HepG2 (cell line): ENCODE data around the gene GNG12. TPM values are rescaled to one million over a fixed set of nuclear protein-coding genes. Genes with fewer than 3 reads are reported as not detected.

Experiments used
- ATAD3A ChIP-seq: sonication (generic); formaldehyde crosslinking; IDR thresholded peaks from 2 replicates; pipeline ENCODE4 v1.4.0; 2020; ENCODE audit warnings: missing genetic modification reagents
- HDAC1 ChIP-seq: sonication (generic); formaldehyde crosslinking; IDR thresholded peaks from 2 replicates; pipeline ENCODE4 v1.5.1; 2020; ENCODE audit warnings: mild to moderate bottlenecking, missing genetic modification reagents
- HMGA1 ChIP-seq: sonication (generic); formaldehyde crosslinking; conservative IDR thresholded peaks from 2 replicates; pipeline ENCODE4 v1.4.0; 2020; ENCODE audit warnings: missing genetic modification reagents
- KDM3A ChIP-seq: IDR thresholded peaks from 2 replicates; pipeline ENCODE4 v1.6.1; 2018; ENCODE audit warnings: low read depth, missing compliant biosample characterization
- NFYC ChIP-seq: IDR thresholded peaks from 2 replicates; pipeline ENCODE4 v1.6.1; 2016; ENCODE audit warnings: missing genetic modification reagents, missing compliant biosample characterization
- RBAK ChIP-seq: sonication (generic); formaldehyde crosslinking; IDR thresholded peaks from 2 replicates; pipeline ENCODE4 v1.5.1; 2020; ENCODE audit warnings: mild to moderate bottlenecking, missing genetic modification reagents
- RFXAP ChIP-seq: sonication (generic); formaldehyde crosslinking; IDR thresholded peaks from 2 replicates; pipeline ENCODE4 v1.4.0; 2020; ENCODE audit warnings: missing genetic modification reagents, borderline replicate concordance
- SP140L ChIP-seq: sonication (generic); formaldehyde crosslinking; IDR thresholded peaks from 2 replicates; pipeline ENCODE4 v1.4.0; 2020; ENCODE audit warnings: missing genetic modification reagents, borderline replicate concordance
- ZBTB46 ChIP-seq: sonication (generic); formaldehyde crosslinking; IDR thresholded peaks from 2 replicates; pipeline ENCODE4 v1.4.0; 2020; ENCODE audit warnings: mild to moderate bottlenecking, missing genetic modification reagents, borderline replicate concordance
- ZFP91 ChIP-seq: sonication (generic); formaldehyde crosslinking; IDR thresholded peaks from 2 replicates; pipeline ENCODE4 v1.9.0; 2022; ENCODE audit warnings: missing genetic modification reagents, mild to moderate bottlenecking, borderline replicate concordance
- ZNF205 ChIP-seq: IDR thresholded peaks from 2 replicates; pipeline ENCODE4 v1.6.1; 2018; ENCODE audit warnings: missing biosample characterization, missing genetic modification reagents
- ZNF224 ChIP-seq: sonication (generic); formaldehyde crosslinking; IDR thresholded peaks from 2 replicates; pipeline ENCODE4 v1.5.0; 2020; ENCODE audit warnings: mild to moderate bottlenecking, missing genetic modification reagents
- ZNF350 ChIP-seq: sonication (generic); formaldehyde crosslinking; IDR thresholded peaks from 2 replicates; pipeline ENCODE4 v1.4.0; 2020; ENCODE audit warnings: mild to moderate bottlenecking, low read depth, missing genetic modification reagents, borderline replicate concordance
- ZNF598 ChIP-seq: sonication (generic); formaldehyde crosslinking; IDR thresholded peaks from 2 replicates; pipeline ENCODE4 v1.5.1; 2020; ENCODE audit warnings: mild to moderate bottlenecking, missing genetic modification reagents, borderline replicate concordance
- ZNF687 ChIP-seq: sonication (generic); formaldehyde crosslinking; IDR thresholded peaks from 2 replicates; pipeline ENCODE4 v1.5.1; 2020; ENCODE audit warnings: mild to moderate bottlenecking, missing genetic modification reagents, moderate library complexity
- ZNF747 ChIP-seq: sonication (generic); formaldehyde crosslinking; IDR thresholded peaks from 2 replicates; pipeline ENCODE4 v1.8.1; 2023; ENCODE audit warnings: missing genetic modification reagents, mild to moderate bottlenecking, borderline replicate concordance
- ZNF775 ChIP-seq: sonication (generic); formaldehyde crosslinking; IDR thresholded peaks from 2 replicates; pipeline ENCODE4 v1.4.0; 2020; ENCODE audit warnings: missing genetic modification reagents, mild to moderate bottlenecking, moderate library complexity, borderline replicate concordance
- ZNF800 ChIP-seq: sonication (generic); formaldehyde crosslinking; IDR thresholded peaks from 2 replicates; pipeline ENCODE4 v1.4.0; 2020; ENCODE audit warnings: missing genetic modification reagents
- polyA plus RNA-seq, 8 experiments: library from polyadenylated mRNA; depleted of rRNA in 3 of 8; stranded (reverse) in 7 of 8; unstranded in 1 of 8; fragments of >200 nt; fragmentation: Illumina TruSeq in 4 of 8; extraction: Trizol in 4 of 8; gene quantifications; 2 replicates each; pipeline versions ENCODE4 v1.2.1 to v1.2.3, GENCODE V29; 2011 to 2016; ENCODE audit warnings: low read depth in 4 of 8, missing spikeins in 1 of 8, mixed read lengths in 1 of 8; ENCODE audit not compliant: insufficient read depth in 1 of 8
- total RNA-seq, 5 experiments: library from RNA; depleted of rRNA; stranded (reverse); fragments of >200 nt; fragmentation: Illumina TruSeq; extraction: Trizol; gene quantifications; 2 replicates each; pipeline ENCODE4 v1.2.3, GENCODE V29; 2016; ENCODE audit warnings: low read depth in 1 of 5
- TF ChIP-seq, protein P1 (sequence below): sonication (generic); formaldehyde crosslinking; IDR thresholded peaks from 2 replicates; pipeline ENCODE4 v1.4.0; 2020; ENCODE audit warnings: missing genetic modification reagents

The GNG12 gene
- total and polyA plus RNA-seq, 2 of the 13 experiments (the other 11 are each of a cell fraction or from before 2014, with no cell fraction given): 0.11 TPM

- no peak for TF ChIP-seq ZNF205 (CRISPR knock-in tag)
- TF ChIP-seq ZBTB46 (CRISPR knock-in tag): no peak
- TF ChIP-seq HDAC1 (CRISPR knock-in tag): peak; percentile 80
- peak; percentile 19; the same call in 1 of the 2 replicates for TF ChIP-seq NFYC (CRISPR knock-in tag)
- TF ChIP-seq ZNF598 (CRISPR knock-in tag): no peak
- TF ChIP-seq ZNF350 (CRISPR knock-in tag): no peak; the same call in 1 of the 2 replicates
- TF ChIP-seq RFXAP (CRISPR knock-in tag): no peak
- TF ChIP-seq KDM3A: no peak
- TF ChIP-seq ATAD3A (CRISPR knock-in tag): no peak
- no peak for TF ChIP-seq HMGA1 (CRISPR knock-in tag)
- TF ChIP-seq ZNF800 (CRISPR knock-in tag): no peak
- TF ChIP-seq ZFP91 (CRISPR knock-in tag): peak; percentile 64; the same call in 1 of the 2 replicates
- TF ChIP-seq ZNF224 (CRISPR knock-in tag): no peak
- TF ChIP-seq ZNF687 (CRISPR knock-in tag): peak; percentile 71
- TF ChIP-seq RBAK (CRISPR knock-in tag): no peak
- TF ChIP-seq ZNF747 (CRISPR knock-in tag): no peak
- no peak for TF ChIP-seq ZNF775
- no peak for TF ChIP-seq SP140L
- TF ChIP-seq, protein P1, sequence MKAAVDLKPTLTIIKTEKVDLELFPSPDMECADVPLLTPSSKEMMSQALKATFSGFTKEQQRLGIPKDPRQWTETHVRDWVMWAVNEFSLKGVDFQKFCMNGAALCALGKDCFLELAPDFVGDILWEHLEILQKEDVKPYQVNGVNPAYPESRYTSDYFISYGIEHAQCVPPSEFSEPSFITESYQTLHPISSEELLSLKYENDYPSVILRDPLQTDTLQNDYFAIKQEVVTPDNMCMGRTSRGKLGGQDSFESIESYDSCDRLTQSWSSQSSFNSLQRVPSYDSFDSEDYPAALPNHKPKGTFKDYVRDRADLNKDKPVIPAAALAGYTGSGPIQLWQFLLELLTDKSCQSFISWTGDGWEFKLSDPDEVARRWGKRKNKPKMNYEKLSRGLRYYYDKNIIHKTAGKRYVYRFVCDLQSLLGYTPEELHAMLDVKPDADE (CRISPR knock-in tag): no peak
These were observed 132.4 kb downstream of the GNG12 start (continued) for GRCh38 chr1:67700692-67701410.
